Right lung (tissue), 10 donors: ENCODE measurements around the gene UGT2A2. TPM values are rescaled to one million over a fixed set of nuclear protein-coding genes. Genes with fewer than 3 reads are reported as not detected.
"Not testable (repeated sequence)": the region's sequence is repeated elsewhere in the genome, so short reads cannot be mapped to it uniquely, and the experiment has no call there.

ENCODE experiments used
- DNase-seq, 2 donors: peaks; one replicate each; pipeline ENCODE4 v3.0.0-alpha.2; 2013
- long read RNA-seq, 8 donors: transcript quantifications; one replicate each; lab custom pipeline, GENCODE V29; 2026
- polyA plus RNA-seq, 5 donors: library from polyadenylated mRNA; unstranded; fragments of 120-200 nt; gene quantifications; one replicate each; pipeline versions ENCODE4 v1.2.1 to v1.2.3, GENCODE V29; 2013; ENCODE audit warnings: inconsistent platforms in 1 of 5, low replicate concordance in 1 of 5; ENCODE audit not compliant: insufficient read length in 5 of 5, insufficient read depth in 1 of 5

Gene UGT2A2
- not detected for polyA plus RNA-seq
- long read RNA-seq, donor 1 = 0 reads
- long read RNA-seq, donor 2 = 0 reads
- long read RNA-seq, donor 3 = 0 reads
- long read RNA-seq, donor 4 = 0 reads
- long read RNA-seq, donor 5 = 0 reads
- long read RNA-seq, donor 6 = 0 reads
- long read RNA-seq, donor 7 = 0 reads
- long read RNA-seq, donor 8 = 0 reads

- DNase-seq = no peak
These were observed at the start of gene UGT2A2 for GRCh38 chr4:69639542-69639941. Gene UGT2A2, minus strand, starts transcription at chr4:69639642. Its CDS starts 2 bp downstream, at chr4:69639640.

- no peak for DNase-seq
These were observed 45.4 kb upstream of the UGT2A2 start for GRCh38 chr4:69684804-69685203.

- no peak for DNase-seq
These were observed 29.2 kb upstream of the UGT2A2 start for GRCh38 chr4:69668680-69669079.

- not testable (repeated sequence) for DNase-seq
These were observed 24.6 kb upstream of the UGT2A2 start for GRCh38 chr4:69664009-69664408.

- DNase-seq = not testable (repeated sequence)
These were observed 21.8 kb upstream of the UGT2A2 start for GRCh38 chr4:69661130-69661803.

GRCh38 chr4:69658133-69658532 lies 18.7 kb upstream of the UGT2A2 start:
- no peak for DNase-seq

GRCh38 chr4:69656653-69657158 lies 17.3 kb upstream of the UGT2A2 start:
- DNase-seq = no peak

GRCh38 chr4:69653147-69653546 lies 13.7 kb upstream of the UGT2A2 start, which contains the start of gene UGT2A1:
Gene UGT2A1, minus strand, starts transcription at chr4:69653247. Its CDS starts 5,603 bp downstream, at chr4:69647644.
- DNase-seq = no peak

- no peak for DNase-seq
These were observed 11.4 kb upstream of the UGT2A2 start for GRCh38 chr4:69650872-69651271.

GRCh38 chr4:69649629-69650028 lies 10.2 kb upstream of the UGT2A2 start:
- DNase-seq = no peak

- no peak for DNase-seq
These were observed 9.8 kb upstream of the UGT2A2 start for GRCh38 chr4:69649207-69649606.

- no peak for DNase-seq
These were observed 3.5 kb upstream of the UGT2A2 start for GRCh38 chr4:69642961-69643360.

GRCh38 chr4:69640289-69640688 lies 847 bp upstream of the UGT2A2 start:
- no peak for DNase-seq

- peak; percentile 17 to 29 for DNase-seq
These were observed 22.3 kb downstream of the UGT2A2 start for GRCh38 chr4:69617083-69617694.

- DNase-seq = no peak
These were observed 29.0 kb downstream of the UGT2A2 start for GRCh38 chr4:69610484-69610883.

GRCh38 chr4:69601065-69601464 lies 38.4 kb downstream of the UGT2A2 start:
- no peak for DNase-seq

GRCh38 chr4:69600013-69600412 lies 39.4 kb downstream of the UGT2A2 start:
- DNase-seq = no peak

- no peak for DNase-seq
These were observed 45.1 kb downstream of the UGT2A2 start for GRCh38 chr4:69594382-69594781.

- DNase-seq = no peak
These were observed 48.1 kb downstream of the UGT2A2 start for GRCh38 chr4:69591364-69591763.

- DNase-seq = no peak
These were observed 49.6 kb downstream of the UGT2A2 start for GRCh38 chr4:69589884-69590283.

- DNase-seq = no peak
These were observed 55.3 kb downstream of the UGT2A2 start for GRCh38 chr4:69584135-69584534.

- no peak for DNase-seq
These were observed 55.9 kb downstream of the UGT2A2 start for GRCh38 chr4:69583543-69583942.

- no peak for DNase-seq
These were observed 62.2 kb downstream of the UGT2A2 start for GRCh38 chr4:69577245-69577644.
